Activated T-helper 2 cell treated with anti-CD3 and anti-CD28 coated beads, Interferon-gamma antibody, Interleukin-2, Interleukin-4, amounts not matched to agents 10 μg/mL and 5 μg/mL and 100 μg/mL, durations not matched to agents 14 hours and 24 hours and 36 hours (primary cell): ENCODE measurements around the gene ABCA4. TPM values are rescaled to one million over a fixed set of nuclear protein-coding genes. Genes with fewer than 3 reads are reported as not detected.
"Not testable (repeated sequence)": the region's sequence is repeated elsewhere in the genome, so short reads cannot be mapped to it uniquely, and the experiment has no call there.

Experiments
- DNase-seq: peaks from one replicate; pipeline ENCODE4 v3.0.0; 2021; ENCODE audit warnings: low spot score
- H3K27ac Mint-ChIP-seq: one replicate; pipeline ENCODE4 v1.8.0; 2021; ENCODE audit warnings: mixed read lengths
- H3K27me3 Mint-ChIP-seq: one replicate; pipeline ENCODE4 v1.8.0; 2021; ENCODE audit warnings: low read depth, mixed read lengths
- H3K36me3 Mint-ChIP-seq: one replicate; pipeline ENCODE4 v1.8.0; 2021; ENCODE audit warnings: low read depth, mixed read lengths
- H3K4me1 Mint-ChIP-seq: one replicate; pipeline ENCODE4 v1.8.0; 2021; ENCODE audit warnings: low read depth, mixed read lengths
- H3K4me3 Mint-ChIP-seq: one replicate; pipeline ENCODE4 v1.8.0; 2021; ENCODE audit warnings: low read depth, mild to moderate bottlenecking, moderate library complexity, mixed read lengths
- H3K9me3 Mint-ChIP-seq: one replicate; pipeline ENCODE4 v1.8.0; 2021; ENCODE audit warnings: mixed read lengths
- intact Hi-C: fragments of 100-400 bp; cut with micrococcal nuclease; formaldehyde crosslinking; loops from one replicate; pipeline ENCODE4 v1.15.1; 2023
- total RNA-seq: library from RNA; stranded (reverse); gene quantifications from 2 replicates; pipeline ENCODE4 v1.2.3, GENCODE V29; 2022

Gene ABCA4
- total RNA-seq, 1 donor from 2014 or later = not detected

DNA sequence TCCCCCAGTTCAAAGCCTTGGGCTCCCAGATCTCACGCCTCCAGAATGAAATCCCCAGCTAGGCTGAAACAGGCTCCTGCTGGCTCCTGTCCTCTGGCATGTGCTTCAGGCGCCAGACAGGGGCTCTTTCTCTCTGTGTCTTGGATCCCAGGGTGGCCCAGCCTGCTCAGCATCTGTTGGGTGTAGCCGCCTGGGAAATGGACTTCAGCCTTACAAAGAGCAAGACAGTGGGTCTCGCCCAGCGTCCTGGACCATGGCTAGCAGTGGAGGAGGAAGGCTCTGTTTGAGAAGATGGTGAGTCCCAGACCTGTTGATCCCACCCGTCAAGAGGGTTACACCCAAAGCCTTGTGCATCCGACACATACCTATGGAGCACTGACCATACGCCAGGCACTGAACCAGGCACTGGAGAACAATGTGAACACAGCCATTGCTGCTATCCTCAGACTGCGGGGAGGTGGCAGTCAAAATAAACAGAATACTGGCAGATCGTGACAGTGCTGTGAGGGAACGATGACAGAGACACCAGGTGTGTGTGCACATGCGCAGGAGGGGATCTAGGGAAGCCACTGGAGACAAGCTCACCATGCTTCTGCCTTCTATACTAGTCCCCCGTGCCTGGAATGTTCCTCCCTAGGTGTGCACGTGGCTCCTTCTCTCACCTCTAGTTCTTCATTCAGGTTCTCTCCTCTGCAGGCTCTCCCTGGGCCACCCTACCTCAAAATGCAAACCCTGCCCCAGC lies 118.7 kb downstream of the ABCA4 start:
- no peaks in the 10 kb centered on the region for H3K9me3 Mint-ChIP-seq
- no peak for DNase-seq
- H3K4me3 Mint-ChIP-seq = no peak overlapping the region
- H3K27ac Mint-ChIP-seq = no peak overlapping the region
- peaks cover 26% of the 10 kb centered on the region for H3K27me3 Mint-ChIP-seq
- no peaks in the 10 kb centered on the region for H3K36me3 Mint-ChIP-seq
- H3K4me1 Mint-ChIP-seq = no peaks in the 10 kb centered on the region
- intact Hi-C loops = no loop called here

- no peak for DNase-seq
- Mint-ChIP-seq H3K27ac (no peak overlapping the region), H3K9me3 (no peaks in the 10 kb centered on the region), H3K4me1 (no peaks in the 10 kb centered on the region), H3K4me3 (no peak overlapping the region), H3K36me3 (no peaks in the 10 kb centered on the region), H3K27me3 (peaks cover 28% of the 10 kb centered on the region)
- intact Hi-C loops = no loop called here
Measured at GRCh38 chr1:94001397-94002045, 119.4 kb downstream of the ABCA4 start.

- DNase-seq = no peak
- Mint-ChIP-seq H3K4me3 (no peak overlapping the region), H3K9me3 (no peaks in the 10 kb centered on the region), H3K27me3 (peaks cover 27% of the 10 kb centered on the region), H3K27ac (no peak overlapping the region), H3K4me1 (peaks cover 3% of the 10 kb centered on the region), H3K36me3 (no peaks in the 10 kb centered on the region)
- intact Hi-C loops = no loop called here
Measured at GRCh38 chr1:94000510-94001282, 120.3 kb downstream of the ABCA4 start.

- no peak for DNase-seq
- Mint-ChIP-seq H3K9me3 (no peaks in the 10 kb centered on the region), H3K27me3 (peaks cover 28% of the 10 kb centered on the region), H3K27ac (no peak overlapping the region), H3K4me3 (no peak overlapping the region), H3K36me3 (no peaks in the 10 kb centered on the region), H3K4me1 (peaks cover 4% of the 10 kb centered on the region)
- intact Hi-C loops = no loop called here
Measured at GRCh38 chr1:93999840-94000415, 121.0 kb downstream of the ABCA4 start.

DNA sequence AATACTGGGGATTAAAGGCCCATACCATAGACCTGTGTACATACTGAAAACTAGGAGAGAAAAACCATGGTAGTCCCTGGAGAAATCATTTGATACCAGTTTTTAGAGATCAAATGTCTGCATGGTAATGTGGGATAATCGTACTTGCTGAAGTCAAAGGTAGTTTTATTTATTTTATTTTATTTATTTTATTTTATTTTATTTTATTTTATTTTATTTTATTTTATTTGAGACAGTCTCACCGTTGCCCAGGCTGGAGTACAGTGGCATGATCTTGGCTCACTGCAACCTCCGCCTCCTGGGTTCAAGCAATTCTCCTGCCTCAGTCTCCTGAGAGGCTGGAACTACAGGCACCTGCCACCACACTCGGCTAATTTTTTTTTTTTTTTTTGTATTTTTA lies 122.4 kb downstream of the ABCA4 start:
- H3K4me3 Mint-ChIP-seq, intact Hi-C loops, H3K36me3 Mint-ChIP-seq, H3K27ac Mint-ChIP-seq, H3K9me3 Mint-ChIP-seq, DNase-seq, H3K4me1 Mint-ChIP-seq: not testable (repeated sequence)
- H3K27me3 Mint-ChIP-seq = peaks cover 31% of the 10 kb centered on the region

DNA sequence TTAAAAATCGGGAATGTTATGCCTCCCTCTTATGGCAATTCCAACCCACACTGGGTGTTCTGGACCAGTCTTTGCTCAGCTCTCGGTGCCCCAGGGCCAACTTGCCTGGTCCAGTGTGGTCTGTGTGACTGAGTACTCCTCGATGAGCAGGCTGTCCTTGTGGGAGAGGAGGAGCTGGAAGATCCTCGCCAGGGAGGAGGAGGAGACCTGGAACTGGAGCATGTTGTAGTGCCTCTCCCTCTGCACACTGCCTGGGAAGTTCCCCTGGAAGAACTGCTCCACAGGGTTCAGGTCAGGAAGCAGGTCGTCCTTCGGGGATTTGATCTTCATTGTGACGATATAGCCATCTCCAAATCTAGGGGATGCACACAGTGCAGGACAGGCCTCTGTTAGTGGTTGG lies 123.2 kb downstream of the ABCA4 start:
- intact Hi-C loops = no loop called here
- H3K36me3 Mint-ChIP-seq = no peaks in the 10 kb centered on the region
- no peak overlapping the region for H3K27ac Mint-ChIP-seq
- H3K4me3 Mint-ChIP-seq = no peak overlapping the region
- H3K4me1 Mint-ChIP-seq = peaks cover 4% of the 10 kb centered on the region
- no peaks in the 10 kb centered on the region for H3K9me3 Mint-ChIP-seq
- H3K27me3 Mint-ChIP-seq = peaks cover 27% of the 10 kb centered on the region
- DNase-seq = no peak

DNA sequence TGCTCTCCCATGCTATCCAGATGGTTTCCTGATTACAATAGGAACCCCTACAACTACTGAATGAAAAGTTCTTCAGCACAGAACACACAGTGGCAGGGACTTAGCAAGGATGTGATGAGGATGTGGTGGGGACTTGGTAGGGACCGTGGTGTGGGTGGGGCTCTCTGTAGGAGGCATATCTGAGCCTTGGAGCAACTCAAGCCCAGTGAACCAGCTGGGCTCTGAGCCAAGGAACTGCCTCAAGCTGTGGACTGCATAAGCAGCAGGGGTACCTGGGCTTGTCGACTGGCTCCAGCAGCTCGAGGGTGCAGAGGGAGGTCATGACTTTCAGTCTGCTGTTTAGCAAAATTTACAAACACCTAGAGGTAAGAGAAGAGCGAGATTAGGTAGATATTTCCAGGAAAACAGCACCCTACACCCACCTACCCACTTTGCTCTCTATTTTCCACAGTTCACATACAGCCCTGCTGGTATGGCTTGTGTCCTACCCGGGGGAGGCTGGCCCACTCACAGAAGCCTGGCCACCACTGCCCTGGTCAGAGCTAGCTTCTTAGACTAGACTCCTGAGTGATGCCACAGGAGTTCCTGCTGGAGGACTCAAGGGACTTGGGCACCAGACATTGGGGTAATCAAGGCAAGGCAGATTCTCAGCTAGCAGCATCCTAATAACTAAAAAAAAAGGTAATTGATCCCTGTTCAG lies 125.0 kb downstream of the ABCA4 start:
- Mint-ChIP-seq H3K27me3 (peaks cover 30% of the 10 kb centered on the region), H3K36me3 (no peaks in the 10 kb centered on the region), H3K27ac (no peak overlapping the region), H3K4me3 (no peak overlapping the region), H3K4me1 (peaks cover 4% of the 10 kb centered on the region), H3K9me3 (no peaks in the 10 kb centered on the region)
- no peak for DNase-seq
- intact Hi-C loops = no loop called here

GRCh38 chr1:93993731-93994130 lies 127.2 kb downstream of the ABCA4 start:
- Mint-ChIP-seq H3K4me3 (no peak overlapping the region), H3K27ac (no peak overlapping the region), H3K4me1 (peaks cover 5% of the 10 kb centered on the region), H3K9me3 (no peaks in the 10 kb centered on the region), H3K27me3 (peaks cover 37% of the 10 kb centered on the region), H3K36me3 (no peaks in the 10 kb centered on the region)
- DNase-seq = no peak
- intact Hi-C loops = no loop called here

DNA sequence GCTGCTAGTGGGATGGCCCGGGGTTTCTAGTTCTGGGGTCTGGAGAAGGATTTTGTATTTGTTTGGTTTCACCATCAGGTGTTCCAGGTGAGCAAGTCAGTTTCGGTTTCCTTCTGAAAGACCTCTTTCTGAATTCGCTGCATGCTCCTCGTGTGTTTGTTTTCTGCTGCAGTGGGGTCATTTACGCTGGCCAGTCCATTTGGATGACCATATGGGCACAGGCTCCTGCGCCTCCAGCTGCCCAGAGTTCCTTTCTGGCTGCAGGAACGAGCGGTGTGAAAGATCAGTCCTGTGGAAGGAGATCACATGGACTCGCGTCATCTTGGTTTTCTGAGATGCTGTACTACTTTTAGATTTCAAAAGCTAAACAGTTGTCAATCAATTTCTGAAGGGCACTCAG lies 128.0 kb downstream of the ABCA4 start:
- Mint-ChIP-seq H3K27me3 (peaks cover 37% of the 10 kb centered on the region), H3K36me3 (no peaks in the 10 kb centered on the region), H3K4me3 (no peak overlapping the region), H3K4me1 (peaks cover 5% of the 10 kb centered on the region), H3K27ac (no peak overlapping the region), H3K9me3 (no peaks in the 10 kb centered on the region)
- intact Hi-C loops = no loop called here
- DNase-seq = no peak

GRCh38 chr1:93992190-93992589 lies 128.8 kb downstream of the ABCA4 start:
- Mint-ChIP-seq H3K36me3 (no peaks in the 10 kb centered on the region), H3K4me3 (no peak overlapping the region), H3K27ac (no peak overlapping the region), H3K9me3 (no peaks in the 10 kb centered on the region), H3K27me3 (peaks cover 41% of the 10 kb centered on the region), H3K4me1 (peaks cover 5% of the 10 kb centered on the region)
- intact Hi-C loops = no loop called here
- DNase-seq = no peak

DNA sequence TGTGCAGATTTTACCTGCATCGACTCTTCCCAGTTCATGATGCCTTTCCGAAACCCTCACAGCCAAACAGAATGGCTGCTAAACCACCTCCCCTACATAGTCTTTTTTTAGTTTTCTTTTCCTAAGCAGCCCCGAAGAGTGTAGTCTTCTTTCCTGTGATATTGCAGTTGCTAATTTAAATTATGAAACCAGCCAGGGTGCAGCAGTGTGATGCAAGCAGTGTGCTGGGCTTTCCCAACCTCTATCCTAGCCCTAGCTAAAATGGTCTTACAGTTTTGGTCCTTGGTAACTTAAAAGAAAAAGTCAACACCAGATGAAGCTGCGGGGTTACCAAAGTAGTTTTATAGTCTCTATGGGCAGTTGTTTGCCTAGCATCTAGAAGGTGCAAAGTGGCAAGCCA lies 129.7 kb downstream of the ABCA4 start:
- H3K36me3 Mint-ChIP-seq = no peaks in the 10 kb centered on the region
- H3K27ac Mint-ChIP-seq = no peak overlapping the region
- H3K27me3 Mint-ChIP-seq = peaks cover 42% of the 10 kb centered on the region
- DNase-seq = no peak
- H3K4me3 Mint-ChIP-seq = no peak overlapping the region
- H3K9me3 Mint-ChIP-seq = no peaks in the 10 kb centered on the region
- intact Hi-C loops = no loop called here
- H3K4me1 Mint-ChIP-seq = peaks cover 5% of the 10 kb centered on the region

- peaks cover 40% of the 10 kb centered on the region for H3K27me3 Mint-ChIP-seq
Measured at GRCh38 chr1:93990477-93990876, 130.5 kb downstream of the ABCA4 start.

More at GRCh38 chr1:93990477-93990876, 130.5 kb downstream of the ABCA4 start:
- DNase-seq, H3K9me3 Mint-ChIP-seq, H3K27ac Mint-ChIP-seq, intact Hi-C loops, H3K4me3 Mint-ChIP-seq, H3K4me1 Mint-ChIP-seq, H3K36me3 Mint-ChIP-seq: not testable (repeated sequence)
